K562 treated with DMSO at 1 percent for 24 hours (cell line): ENCODE data around the gene WWTR1. TPM values are rescaled to one million over a fixed set of nuclear protein-coding genes. Genes with fewer than 3 reads are reported as not detected.

Experiments used
- total RNA-seq: library from RNA; unstranded; fragments of 300-600 nt; gene quantifications from 2 replicates; pipeline ENCODE4 v1.2.3, GENCODE V29; 2022; ENCODE audit warnings: low read depth; ENCODE audit not compliant: insufficient read depth

Gene WWTR1
- total RNA-seq: not detected in 2 replicates

GRCh38 chr3:149657926-149658743, at the start of gene WWTR1:
Gene WWTR1, minus strand, starts transcription at chr3:149658025. Its CDS starts 719 bp downstream, at chr3:149657306.

GRCh38 chr3:149474250-149474817, 183.5 kb downstream of the WWTR1 start, which contains the start of gene TM4SF4:
Gene TM4SF4, plus strand, starts transcription at chr3:149474697. Its CDS starts 181 bp downstream, at chr3:149474878.

Other genes with a start within 250 kb of the WWTR1 start
- not detected in 2 replicates for gene TM4SF4, start 183.3 kb downstream of the WWTR1 start, total RNA-seq
- gene COMMD2, start 94.5 kb upstream of the WWTR1 start, total RNA-seq: 17.2 and 21.2 TPM in 2 replicates
- gene ANKUB1, start 134.5 kb upstream of the WWTR1 start, total RNA-seq: not detected in 2 replicates
- gene RNF13, start 155.2 kb upstream of the WWTR1 start, total RNA-seq: 10.6 and 14.8 TPM in 2 replicates